Right lobe of liver (tissue), 6 donors: ENCODE measurements around the gene NOTCH1. TPM values are rescaled to one million over a fixed set of nuclear protein-coding genes. Genes with fewer than 3 reads are reported as not detected.

Experiments used
- ATAC-seq, 4 donors: fragments of 200-7000 bp; cut with Tn5 transposase; one replicate each; pipeline ENCODE4 v1.9.1; 2020; ENCODE audit warnings: mild to moderate bottlenecking in 4 of 4, moderate library complexity in 4 of 4
- DNase-seq, 3 donors: peaks; one replicate each; pipeline ENCODE4 v3.0.0-alpha.2; 2020
- H3K27ac ChIP-seq, 3 donors: fragments of 200-600 bp; one replicate each; pipeline ENCODE4 v1.8.0; 2022
- H3K27me3 ChIP-seq, 2 donors: fragments of 200-600 bp; one replicate each; pipeline ENCODE4 v1.8.0; 2022
- H3K36me3 ChIP-seq, 4 donors: fragments of 200-600 bp; sonication (generic) in 1 of 4; one replicate each; pipeline versions ENCODE4 v1.5.1 to v1.8.0; 2017 to 2022; ENCODE audit warnings: control low read depth in 1 of 4
- H3K4me1 ChIP-seq, 4 donors: fragments of 200-600 bp; sonication (generic) in 1 of 4; one replicate each; pipeline versions ENCODE4 v1.5.1 to v1.8.0; 2017 to 2022; ENCODE audit warnings: control low read depth in 1 of 4
- H3K4me3 ChIP-seq, 3 donors: fragments of 200-600 bp; one replicate each; pipeline ENCODE4 v1.8.0; 2022
- H3K9me3 ChIP-seq, 4 donors: fragments of 200-600 bp; sonication (generic) in 1 of 4; one replicate each; pipeline versions ENCODE4 v1.5.1 to v1.8.0; 2017 to 2022; ENCODE audit warnings: control low read depth in 1 of 4
- POLR2A ChIP-seq: fragments of 450-650 bp; IDR thresholded peaks from one replicate; pipeline ENCODE4 v1.6.1; 2017; ENCODE audit warnings: antibody characterized with exemption, mild to moderate bottlenecking
- WGBS: methylation state at CpG from one replicate; pipeline ENCODE4 v1.1.6; 2018; ENCODE audit warnings: low coverage, low lambda C conversion rate; ENCODE audit not compliant: insufficient coverage; ENCODE audit errors: missing lambda C conversion rate; 5-methylcytosine and 5-hydroxymethylcytosine counted together
- intact Hi-C, 2 donors: fragments of 100-400 bp; cut with DNase I; formaldehyde crosslinking; loops; one replicate each; pipeline versions ENCODE4 v1.11.2 to v1.14.1; 2022
- long read RNA-seq: library from polyadenylated mRNA; unstranded; transcript quantifications from one replicate; pipeline ENCODE4 v2.0.0, GENCODE V29; 2019
- total RNA-seq, 6 experiments: library from RNA; depleted of rRNA in 2 of 6; stranded (reverse); fragments of >200 nt in 2 of 6; fragmentation: NEBNext Ultra II Directional in 3 of 6; extraction: Animal tissue kit (Norgen Biotek cat#: 25700) in 3 of 6; gene quantifications; one replicate each; pipeline versions ENCODE4 v1.1.0 to v1.2.4, GENCODE V29; 2016 to 2023
- TF ChIP-seq, protein P1 (sequence below), 4 donors: fragments of 200-600 bp in 3 of 4; fragments of 450-650 bp in 1 of 4; IDR thresholded peaks; one replicate each; pipeline versions ENCODE4 v1.5.1 to v1.8.0; 2016 to 2022; ENCODE audit warnings: antibody characterized with exemption in 4 of 4, mild to moderate bottlenecking in 2 of 4
- donor health status: DM: no; HTN: yes; CAD: no.
- donor health status: DM: no; HTN: no; CAD: no.
- donor health status: DM: no; HTN: no; CAD: no.
- donor health status: DM: no; HTN: yes; CAD: no.
- donor health status: DM: no; HTN: yes; CAD: no.

Gene NOTCH1
- 10 to 100 TPM; 17.4 to 26.2 (median 19.3) TPM for total RNA-seq
- long read RNA-seq, partial matches to known transcripts = 0 of 1 reads
- long read RNA-seq, other reads (novel, unspliced or antisense) = 1 of 1 reads

DNA sequence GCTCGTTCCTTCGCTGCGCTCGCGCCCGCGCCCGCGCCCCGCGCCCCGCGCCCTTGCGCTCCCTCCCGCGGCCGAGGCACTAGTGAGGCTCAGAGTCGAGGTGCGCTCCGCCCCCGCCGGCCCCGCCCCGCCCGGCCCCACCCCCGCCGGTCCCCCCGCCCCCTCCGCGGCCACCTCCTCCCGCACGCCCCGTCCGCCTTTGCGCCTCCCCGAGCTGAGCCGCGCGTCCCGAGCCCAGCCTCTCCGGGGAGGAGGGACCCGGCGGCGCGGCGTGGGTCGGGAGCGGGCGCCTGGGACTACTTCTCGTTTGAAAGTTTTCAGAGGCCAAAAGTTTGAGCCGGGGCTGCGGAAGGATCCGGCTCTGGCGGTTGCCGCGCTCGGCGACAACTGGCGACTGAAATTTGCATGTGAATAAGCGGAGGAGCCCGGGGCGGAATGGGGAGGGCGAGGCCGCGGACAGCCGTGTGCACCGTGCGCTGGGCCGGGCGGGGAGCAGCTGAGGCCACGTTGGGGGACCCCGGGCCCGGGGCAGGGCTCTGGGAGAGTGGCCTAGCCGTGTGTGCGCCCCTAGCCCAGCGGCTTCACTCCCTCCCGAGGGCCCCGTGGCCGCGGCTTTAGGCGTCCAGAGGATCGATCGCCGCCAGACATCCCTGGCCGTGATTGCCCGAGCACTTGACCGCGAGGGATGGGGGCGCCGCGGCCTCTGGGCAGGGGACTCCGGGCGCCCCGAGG, at the start of gene NOTCH1:
Gene NOTCH1, minus strand, starts transcription at position 84 of the 732 bp plus-strand sequence. CDS start 262 bp downstream, outside the sequence.
- Histone ChIP-seq H3K4me3 (peak within 1 kb of the TSS; percentile 71 to 91 (median 85)), H3K9me3 (no peaks in the 10 kb centered on the region), H3K36me3 (peaks cover 0 to 5% (median 0%) of the 10 kb centered on the region in 4 donors), H3K27ac (peak within 1 kb of the TSS; percentile 85 to 99 (median 98)), H3K4me1 (peaks cover 0 to 33% (median 17%) of the 10 kb centered on the region in 4 donors), H3K27me3 (no peaks in the 10 kb centered on the region)
- intact Hi-C loops = loop anchor here (10.0 kb wide), 2 partner anchors 51 to 79 kb away; no protein-coding TSS in a partner anchor
- WGBS = 0% methylated on average over 9 of the region's 94 CpGs
- DNase-seq (peak; percentile 96 to 97 (median 96)), ATAC-seq (peak; percentile 74 to 82 (median 78))
- TF ChIP-seq POLR2A = peak; percentile 72
- TF ChIP-seq, protein P1, sequence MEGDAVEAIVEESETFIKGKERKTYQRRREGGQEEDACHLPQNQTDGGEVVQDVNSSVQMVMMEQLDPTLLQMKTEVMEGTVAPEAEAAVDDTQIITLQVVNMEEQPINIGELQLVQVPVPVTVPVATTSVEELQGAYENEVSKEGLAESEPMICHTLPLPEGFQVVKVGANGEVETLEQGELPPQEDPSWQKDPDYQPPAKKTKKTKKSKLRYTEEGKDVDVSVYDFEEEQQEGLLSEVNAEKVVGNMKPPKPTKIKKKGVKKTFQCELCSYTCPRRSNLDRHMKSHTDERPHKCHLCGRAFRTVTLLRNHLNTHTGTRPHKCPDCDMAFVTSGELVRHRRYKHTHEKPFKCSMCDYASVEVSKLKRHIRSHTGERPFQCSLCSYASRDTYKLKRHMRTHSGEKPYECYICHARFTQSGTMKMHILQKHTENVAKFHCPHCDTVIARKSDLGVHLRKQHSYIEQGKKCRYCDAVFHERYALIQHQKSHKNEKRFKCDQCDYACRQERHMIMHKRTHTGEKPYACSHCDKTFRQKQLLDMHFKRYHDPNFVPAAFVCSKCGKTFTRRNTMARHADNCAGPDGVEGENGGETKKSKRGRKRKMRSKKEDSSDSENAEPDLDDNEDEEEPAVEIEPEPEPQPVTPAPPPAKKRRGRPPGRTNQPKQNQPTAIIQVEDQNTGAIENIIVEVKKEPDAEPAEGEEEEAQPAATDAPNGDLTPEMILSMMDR (IDR thresholded peaks at IDR 0.05) = peak in 1 of 4 donors; percentile 37

DNA sequence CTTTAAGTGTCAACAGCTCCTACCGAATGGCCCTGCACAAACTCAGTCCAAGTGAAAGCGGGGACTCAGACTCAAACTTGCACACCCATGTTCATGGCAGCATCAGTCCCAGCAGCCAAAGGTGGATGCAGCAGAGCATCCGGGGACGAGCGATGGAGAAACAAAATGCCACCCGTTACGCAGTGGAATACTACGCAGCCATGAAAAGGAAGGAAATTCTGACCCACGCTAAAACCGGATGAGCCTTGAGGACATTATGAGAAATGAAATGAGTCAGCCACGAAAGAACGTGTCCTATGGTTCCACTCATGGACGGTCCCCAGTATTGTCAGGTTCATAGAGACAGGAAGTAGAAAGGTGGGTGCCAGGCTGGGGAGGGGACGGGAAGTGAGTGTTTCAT, 48.6 kb upstream of the NOTCH1 start:
- 92% methylated on average over 13 of the region's 14 CpGs for WGBS
- ATAC-seq (no peak), DNase-seq (no peak)
- no peak overlapping the region for H3K4me3 ChIP-seq
- no peaks in the 10 kb centered on the region for H3K4me1 ChIP-seq
- H3K27me3 ChIP-seq = no peaks in the 10 kb centered on the region
- TF ChIP-seq, protein P1 (IDR thresholded peaks at IDR 0.05) = no peak
- TF ChIP-seq POLR2A = no peak
- intact Hi-C loops = no loop called here
- H3K36me3 ChIP-seq = no peaks in the 10 kb centered on the region
- H3K27ac ChIP-seq = no peak overlapping the region
- no peaks in the 10 kb centered on the region for H3K9me3 ChIP-seq

DNA sequence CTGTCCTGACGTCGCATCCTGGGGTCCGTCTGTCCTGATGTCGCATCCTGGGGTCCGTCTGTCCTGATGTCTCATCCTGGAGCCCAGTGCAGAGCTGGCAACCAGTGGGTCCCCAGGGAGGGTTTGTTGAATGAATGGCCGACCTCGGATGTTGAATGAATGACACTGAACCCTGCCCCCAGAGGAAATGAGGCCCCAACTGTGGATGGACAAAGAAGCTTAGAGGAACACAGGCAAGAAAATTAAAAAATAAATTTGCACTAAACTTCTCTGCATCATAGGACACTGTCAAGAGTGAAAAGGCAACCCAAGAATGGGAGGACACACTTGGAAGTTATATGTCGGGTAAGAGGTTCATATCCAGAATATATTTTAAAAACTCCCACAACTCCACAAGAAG, 47.7 kb upstream of the NOTCH1 start:
- H3K4me3 ChIP-seq = no peak overlapping the region
- H3K4me1 ChIP-seq = no peaks in the 10 kb centered on the region
- TF ChIP-seq, protein P1 (IDR thresholded peaks at IDR 0.05) = no peak
- TF ChIP-seq POLR2A = no peak
- H3K27me3 ChIP-seq = no peaks in the 10 kb centered on the region
- DNase-seq (no peak), ATAC-seq (no peak)
- H3K36me3 ChIP-seq = no peaks in the 10 kb centered on the region
- intact Hi-C loops = no loop called here
- no peaks in the 10 kb centered on the region for H3K9me3 ChIP-seq
- 55% methylated on average over 8 of the region's 8 CpGs for WGBS
- H3K27ac ChIP-seq = no peak overlapping the region

DNA sequence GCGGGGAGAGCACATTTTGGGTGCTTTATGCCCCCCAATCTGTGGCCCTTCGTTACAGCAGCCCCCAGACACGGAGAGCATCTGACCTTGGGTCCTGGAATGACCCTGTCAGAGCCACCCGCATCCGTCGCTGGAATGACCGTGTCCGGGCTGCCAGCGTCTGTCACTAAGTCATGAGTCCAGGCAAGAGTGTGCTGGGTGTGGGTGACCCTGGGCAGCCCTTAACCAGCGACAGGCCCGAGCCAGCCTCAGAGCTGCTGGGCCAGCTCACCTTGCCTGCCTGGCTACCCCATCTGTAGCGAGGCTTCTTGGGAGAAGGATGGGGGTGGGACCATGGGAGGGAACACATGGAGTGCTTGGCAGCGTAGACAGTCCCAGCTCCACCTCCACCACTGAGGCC, 46.8 kb upstream of the NOTCH1 start:
- TF ChIP-seq, protein P1 (IDR thresholded peaks at IDR 0.05) = no peak
- TF ChIP-seq POLR2A = no peak
- no peaks in the 10 kb centered on the region for H3K9me3 ChIP-seq
- ATAC-seq = no peak
- DNase-seq = no peak
- H3K27ac ChIP-seq = no peak overlapping the region
- WGBS = no CpG with 5 or more reads among the region's 13 CpGs
- H3K4me3 ChIP-seq = no peak overlapping the region
- no peaks in the 10 kb centered on the region for H3K27me3 ChIP-seq
- no peaks in the 10 kb centered on the region for H3K36me3 ChIP-seq
- no peaks in the 10 kb centered on the region for H3K4me1 ChIP-seq
- intact Hi-C loops = no loop called here
